ENCODE data around the gene TRAPPC1. TPM values are rescaled to one million over a fixed set of nuclear protein-coding genes. Genes with fewer than 3 reads are reported as not detected.
A peak's percentile ranks its signal among the peaks of the same experiment; 100 is the strongest.

The TRAPPC1 gene
- total and polyA plus RNA-seq, 2 of the 4 experiments (the other 2 are of a cell fraction): 50.4 to 303 TPM

GRCh38 chr17:7932483-7932891, 741 bp upstream of the TRAPPC1 start (continued):
- TF ChIP-seq CEBPB (IDR thresholded peaks at IDR 0.05; ENCODE audit: low read depth, low read length) (no peak), NFE2L2 (IDR thresholded peaks at IDR 0.05; ENCODE audit: low read depth, low read length) (no peak), RFX5 (IDR thresholded peaks at IDR 0.05; ENCODE audit: low read depth, low read length) (no peak)

DNA sequence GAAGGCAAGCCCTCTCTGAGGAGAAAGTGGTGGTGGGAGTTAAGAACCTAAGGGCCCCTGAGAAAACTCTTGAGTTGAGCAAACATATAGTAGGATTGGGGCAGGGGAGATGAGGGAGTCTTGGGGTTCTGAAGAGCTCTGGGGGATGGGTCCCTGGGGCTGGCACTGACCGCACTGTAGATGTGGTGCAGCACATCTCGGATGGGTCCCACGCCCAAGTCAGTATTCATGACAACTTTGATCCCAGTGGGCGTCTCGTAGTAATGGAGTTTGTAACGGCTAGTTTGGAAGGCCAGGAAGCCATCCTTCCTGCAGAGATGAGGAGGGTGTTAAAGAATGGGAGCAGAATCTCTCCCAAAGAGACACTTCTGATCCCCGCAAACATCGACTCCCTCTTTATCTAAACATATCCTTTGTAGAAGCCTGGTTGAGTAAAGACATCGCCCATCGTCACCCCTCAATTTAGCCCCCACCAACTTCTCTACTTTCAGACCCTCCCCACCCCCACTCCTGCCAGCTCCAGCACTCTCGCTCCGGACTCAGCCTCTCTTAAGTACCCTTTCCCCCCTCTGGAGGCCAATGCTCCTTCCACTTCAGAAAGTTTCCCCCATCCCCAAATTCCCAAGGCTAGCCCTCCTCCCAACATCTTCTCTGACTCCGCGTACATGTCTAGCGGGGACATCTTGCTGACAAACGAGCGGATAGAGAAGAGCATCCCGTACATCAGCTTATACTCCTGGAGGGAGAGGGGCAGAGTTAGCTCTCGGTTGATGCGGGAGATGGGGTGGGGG, 710 bp downstream of the TRAPPC1 start:
- TSS peak; percentile 98 for BruUV-seq (replicated peaks)
- CTCF ChIA-PET: no interaction called here
- whole genome bisulfite sequencing, 2 experiments (ENCODE audit: extremely low coverage in 2 of 2, insufficient read length in 1 of 2): no CpG with 5 or more reads among the region's 20 CpGs

More for the DNA sequence above, 710 bp downstream of the TRAPPC1 start:
- Histone ChIP-seq H2BK120ac (ENCODE audit: low read depth, low read length) (no peak overlapping the region), H3K4me2 (ENCODE audit: low read depth, low read length) (peak overlapping the region; percentile 90), H3K4me1 (ENCODE audit: control insufficient read depth, insufficient read depth, low read length) (peaks cover 7% of the 10 kb centered on the region; the same call in 1 of the 2 replicates), H3K9me3 (ENCODE audit: control insufficient read depth, insufficient read depth, low read length) (no peaks in the 10 kb centered on the region), H3K27me3 (ENCODE audit: control insufficient read depth, insufficient read depth, low read length) (no peaks in the 10 kb centered on the region), H2BK5ac (ENCODE audit: low read depth, low read length, poor library complexity, severe bottlenecking) (peak overlapping the region; percentile 83), H3K56ac (ENCODE audit: extremely low read depth, insufficient read depth, low read length) (peak overlapping the region; percentile 66), H3K23ac (ENCODE audit: low read depth, low read length) (0 out of 2 replicates have a peak overlapping the region, but pooled peaks have one; percentile 67), H3K79me1 (ENCODE audit: low read depth in 1 of 2, low read length in 2 of 2) (peaks cover 38 to 58% of the 10 kb centered on the region in 2 experiments), H3K18ac (ENCODE audit: low read depth, low read length) (no peak overlapping the region), H3K9me1 (ENCODE audit: insufficient read depth, low read length) (peaks cover 10% of the 10 kb centered on the region), H3K4ac (ENCODE audit: low read depth, low read length) (peak overlapping the region; percentile 96), H3K27ac (ENCODE audit: insufficient read depth, low read length) (peak overlapping the region; percentile 84), H2AK5ac (ENCODE audit: low read depth, low read length) (peak overlapping the region; percentile 99), H4K20me1 (ENCODE audit: insufficient read depth, low read length) (no peaks in the 10 kb centered on the region; the same call in 1 of the 2 replicates), H4K91ac (ENCODE audit: insufficient read depth, low read depth, low read length) (peak overlapping the region; percentile 80), H2AFZ (replicated peaks; ENCODE audit: low read length, poor library complexity) (peak overlapping the region; percentile 97), H3K14ac (replicated peaks; ENCODE audit: low read depth, low read length) (peak overlapping the region; percentile 93), H3K9ac (ENCODE audit: low read depth, low read length) (peak overlapping the region; percentile 87), H2BK20ac (ENCODE audit: low read depth, low read length) (no peak overlapping the region; the same call in 1 of the 2 replicates), H2AK9ac (replicated peaks; ENCODE audit: low read depth, low read length, poor library complexity) (peak overlapping the region; percentile 100), H3K4me3 (ENCODE audit: insufficient read depth, low read depth, low read length) (peak overlapping the region; percentile 88), H3K36me3 (ENCODE audit: control insufficient read depth, insufficient read depth, low read length) (no peaks in the 10 kb centered on the region), H4K8ac (ENCODE audit: low read depth in 2 of 2, low read length in 2 of 2) (peak overlapping the region; percentile 86 to 92), H4K5ac (ENCODE audit: low read depth, low read length) (peak overlapping the region; percentile 84), H2BK15ac (ENCODE audit: low read depth, low read length) (no peak overlapping the region)
- in situ Hi-C loops (cut with MboI; ENCODE audit: low sequenced_read_pairs): no loop called here
- POLR2A ChIA-PET (ENCODE audit: unreplicated experiment): interaction anchor here (0.6 to 1.0 kb wide), 2 partner anchors 15 kb away, joined by 6 to 9 read pairs; partner anchors contain the start of gene RNF227
- no peak for TF ChIP-seq CEBPB (IDR thresholded peaks at IDR 0.05; ENCODE audit: low read depth, low read length)
- no peak for TF ChIP-seq MXI1 (IDR thresholded peaks at IDR 0.05; ENCODE audit: borderline replicate concordance, low read depth, low read length)
- TF ChIP-seq CHD1 (IDR thresholded peaks at IDR 0.05; ENCODE audit: low read depth, low read length): no peak
- no peak for TF ChIP-seq RAD21 (IDR thresholded peaks at IDR 0.05; ENCODE audit: low read length)
- no peak for TF ChIP-seq NFE2L2 (IDR thresholded peaks at IDR 0.05; ENCODE audit: low read depth, low read length)
- ATAC-seq (ENCODE audit: low read depth) (no peak; the same call in 1 of the 2 replicates), DNase-seq (no peak)
- dilution Hi-C loops (cut with HindIII; ENCODE audit: low sequenced_read_pairs, unreplicated experiment): no loop called here
- intact Hi-C loops (cut with micrococcal nuclease): loop anchor here (5.0 kb wide), 2 partner anchors 56 to 126 kb away; no protein-coding TSS in a partner anchor

Measured in IMR-90 (cell line).